Activated CD8-positive, alpha-beta memory T cell treated with anti-CD3 and anti-CD28 coated beads for 24 hours (primary cell): Measurements from ENCODE around the gene EEIG1.
"Not testable (repeated sequence)": the region's sequence is repeated elsewhere in the genome, so short reads cannot be mapped to it uniquely, and the experiment has no call there.

Experiments
- DNase-seq: peaks from one replicate; pipeline ENCODE4 v3.0.0-alpha.2; 2020

EEIG1 gene

GRCh38 chr9:127980706-127981558 lies at the start of gene EEIG1:
Gene EEIG1 (minus strand): TSS chr9:127980989. CDS start chr9:127980137, 852 bp downstream.
- peak; percentile 99 for DNase-seq

GRCh38 chr9:128027705-128028104 lies 46.9 kb upstream of the EEIG1 start:
- no peak for DNase-seq

- peak; percentile 85 for DNase-seq
Observed at GRCh38 chr9:128026773-128027541, 46.2 kb upstream of the EEIG1 start.

- no peak for DNase-seq
Observed at GRCh38 chr9:128026255-128026772, 45.5 kb upstream of the EEIG1 start.

- no peak for DNase-seq
Observed at GRCh38 chr9:128025736-128026135, 44.9 kb upstream of the EEIG1 start.

- no peak for DNase-seq
Observed at GRCh38 chr9:128024761-128025308, 44.0 kb upstream of the EEIG1 start.

GRCh38 chr9:128023671-128024070 lies 42.9 kb upstream of the EEIG1 start:
- not testable (repeated sequence) for DNase-seq

GRCh38 chr9:128022886-128023285 lies 42.1 kb upstream of the EEIG1 start:
- DNase-seq, result no peak

GRCh38 chr9:128021098-128021497 lies 40.3 kb upstream of the EEIG1 start:
- no peak for DNase-seq

GRCh38 chr9:128020692-128021091 lies 39.9 kb upstream of the EEIG1 start:
- no peak for DNase-seq

GRCh38 chr9:128015696-128016095 lies 34.9 kb upstream of the EEIG1 start:
- no peak for DNase-seq

- no peak for DNase-seq
Observed at GRCh38 chr9:128011071-128011817, 30.5 kb upstream of the EEIG1 start.

GRCh38 chr9:128009639-128010038 lies 28.9 kb upstream of the EEIG1 start:
- DNase-seq, result no peak

- no peak for DNase-seq
Observed at GRCh38 chr9:128008171-128008570, 27.4 kb upstream of the EEIG1 start.

- peak; percentile 91 for DNase-seq
Observed at GRCh38 chr9:128007566-128008138, 26.9 kb upstream of the EEIG1 start.

GRCh38 chr9:128006332-128006996 lies 25.7 kb upstream of the EEIG1 start:
- no peak for DNase-seq

GRCh38 chr9:128005923-128006322 lies 25.1 kb upstream of the EEIG1 start:
- no peak for DNase-seq

- DNase-seq, result no peak
Observed at GRCh38 chr9:128003966-128004604, 23.3 kb upstream of the EEIG1 start.

- DNase-seq, result no peak
Observed at GRCh38 chr9:128002959-128003358, 22.2 kb upstream of the EEIG1 start.

GRCh38 chr9:128001779-128002298 lies 21.1 kb upstream of the EEIG1 start:
- no peak for DNase-seq
